T-helper 9 cell (primary cell): ENCODE results near the gene ACOX3.

Source experiments
- DNase-seq: peaks from one replicate; pipeline ENCODE4 v3.0.0-alpha.2; 2020

ACOX3 gene

DNA sequence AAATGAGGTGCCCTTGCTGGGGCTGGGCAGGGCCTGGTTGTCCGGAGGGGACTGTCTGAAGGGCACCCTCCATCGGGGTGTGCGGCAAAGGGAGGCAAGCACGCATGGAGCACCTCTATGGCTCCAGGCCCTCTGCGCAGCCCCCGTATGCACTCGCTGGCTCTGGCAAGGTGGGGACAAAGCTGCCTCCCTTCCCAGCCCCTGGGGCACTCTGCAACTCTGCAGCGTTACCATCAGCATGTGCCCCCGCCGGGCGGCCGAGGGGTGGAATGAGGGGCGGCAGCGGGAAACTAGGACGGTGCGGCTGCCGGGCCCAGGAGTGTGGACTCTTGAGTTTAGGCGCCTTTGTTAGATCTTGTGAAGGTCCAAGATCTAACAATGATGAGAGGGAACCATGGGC lies 26.5 kb upstream of the ACOX3 start:
- no peak for DNase-seq

DNA sequence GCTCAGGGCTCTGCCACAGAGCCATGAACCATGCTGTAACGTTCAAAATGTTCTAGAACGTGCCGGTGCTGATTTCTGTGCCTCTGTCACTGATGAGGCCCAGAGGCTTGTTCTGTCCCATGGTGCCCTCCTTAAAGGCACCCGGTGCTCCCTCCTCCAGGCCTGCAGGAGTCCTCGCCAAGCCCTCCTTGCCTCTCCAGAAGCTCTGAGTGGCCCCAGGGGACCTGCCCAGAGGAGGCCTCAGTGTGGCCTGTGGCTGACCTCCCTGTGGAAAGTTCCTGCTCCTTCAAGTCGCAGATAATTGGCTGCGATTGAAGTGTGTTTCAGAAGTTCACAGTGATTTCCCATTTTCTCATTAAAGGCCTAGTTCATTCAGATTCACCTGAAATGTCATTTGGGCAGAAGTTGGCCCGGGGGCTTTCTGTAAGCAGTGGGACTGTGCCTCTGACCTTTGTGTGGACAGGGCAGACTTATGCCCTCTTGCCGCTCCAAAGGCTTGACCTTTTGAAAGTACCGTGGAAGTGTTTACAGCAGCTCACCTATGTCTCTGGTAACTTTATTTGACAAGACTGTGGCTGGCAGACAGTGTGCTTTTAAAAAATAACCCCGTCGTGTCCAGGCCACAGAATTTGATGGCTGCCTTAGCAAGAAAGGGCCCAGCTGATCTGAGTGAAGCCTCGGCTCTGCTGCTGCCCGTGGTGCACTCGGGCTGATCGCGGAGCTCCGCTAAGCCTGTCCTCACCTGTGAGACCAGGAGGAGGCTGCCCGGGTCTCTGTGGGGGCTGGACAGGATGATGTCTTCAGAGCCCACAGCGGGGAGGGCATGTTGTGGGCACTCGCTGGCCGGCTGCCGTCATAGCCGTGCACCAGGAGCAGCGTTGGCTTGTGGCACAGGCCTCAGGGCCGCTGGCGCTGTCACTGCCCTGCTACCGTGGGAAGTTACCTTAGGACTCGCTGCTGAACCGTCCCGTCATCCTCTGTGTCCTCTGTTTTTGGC lies 25.4 kb upstream of the ACOX3 start:
- DNase-seq, result no peak

DNA sequence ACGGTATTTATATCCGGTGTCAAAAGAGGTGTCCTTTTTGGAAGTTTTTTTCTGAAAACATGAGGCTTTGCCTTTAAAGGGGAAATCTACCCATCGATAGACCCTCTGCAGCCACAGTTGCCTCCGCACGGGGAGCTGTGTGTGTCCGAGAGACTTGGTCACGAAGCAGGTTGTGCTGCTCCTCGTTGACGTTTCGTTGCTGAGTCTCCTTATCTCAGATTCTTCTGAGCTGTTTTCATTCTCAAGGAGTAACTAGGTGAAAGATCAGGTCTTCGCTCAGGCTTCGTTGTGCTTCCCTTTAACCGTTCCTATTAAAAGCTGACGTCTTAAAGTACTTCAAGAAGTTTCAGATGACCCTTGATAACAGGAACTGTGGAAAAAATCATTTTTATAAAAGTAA lies 23.9 kb upstream of the ACOX3 start:
- no peak for DNase-seq

DNA sequence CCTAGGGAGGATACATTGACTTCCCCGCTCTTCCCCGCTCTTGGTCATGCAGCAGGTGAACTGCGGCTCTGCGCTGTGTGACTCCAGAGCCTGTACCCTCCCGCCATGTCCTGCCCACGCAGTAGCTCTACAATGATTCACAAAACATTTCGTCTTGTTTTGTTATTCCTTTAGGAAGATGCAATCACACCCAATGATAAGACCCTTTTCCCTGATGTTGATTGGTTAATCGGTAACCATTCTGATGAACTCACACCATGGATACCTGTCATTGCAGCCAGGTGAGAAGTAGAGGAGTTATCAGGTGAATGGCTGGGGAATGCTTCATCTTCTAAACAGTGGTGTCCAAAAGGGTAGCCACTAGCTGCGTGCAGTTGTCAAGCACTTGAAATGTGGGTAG lies 23.3 kb upstream of the ACOX3 start:
- DNase-seq, result no peak

DNA sequence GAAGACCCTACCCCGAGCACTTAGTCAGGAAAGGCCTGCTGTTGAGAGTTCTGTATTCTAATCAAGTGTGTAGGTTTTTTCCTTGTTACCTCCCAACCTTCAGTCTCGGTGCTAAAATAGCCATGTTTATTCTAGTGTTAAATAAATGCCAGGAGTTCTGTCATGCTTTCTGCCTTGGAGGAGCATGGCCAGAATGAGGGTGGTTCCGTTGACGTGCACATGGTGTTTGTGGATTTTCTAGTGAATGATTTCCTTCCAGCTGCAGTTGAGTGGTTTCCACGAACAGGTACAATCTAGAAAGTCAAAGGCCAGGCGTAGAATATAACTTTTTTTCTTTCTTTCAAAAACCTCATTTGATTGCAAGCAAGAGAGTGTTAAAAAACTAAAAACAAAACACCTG lies 21.1 kb upstream of the ACOX3 start:
- no peak for DNase-seq

DNA sequence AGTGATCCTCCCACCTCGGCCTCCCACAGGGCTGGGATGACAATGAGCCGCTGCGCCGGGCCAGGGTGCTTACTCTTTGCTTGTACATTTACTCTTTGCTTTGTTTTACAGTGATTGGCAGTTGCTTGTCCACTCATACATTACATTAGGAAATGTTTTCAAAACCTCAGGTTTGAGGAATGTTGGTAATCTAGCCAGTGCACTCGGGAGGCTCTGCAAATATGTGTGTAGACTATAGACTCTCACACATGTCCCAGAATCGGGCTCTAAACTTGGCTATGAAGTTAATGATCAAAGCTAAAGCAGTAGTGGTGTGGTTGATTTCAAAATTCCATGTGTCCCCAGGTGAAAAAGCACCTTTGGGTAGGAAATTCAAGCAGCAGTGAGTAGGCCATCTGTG lies 20.6 kb upstream of the ACOX3 start:
- DNase-seq, result no peak

DNA sequence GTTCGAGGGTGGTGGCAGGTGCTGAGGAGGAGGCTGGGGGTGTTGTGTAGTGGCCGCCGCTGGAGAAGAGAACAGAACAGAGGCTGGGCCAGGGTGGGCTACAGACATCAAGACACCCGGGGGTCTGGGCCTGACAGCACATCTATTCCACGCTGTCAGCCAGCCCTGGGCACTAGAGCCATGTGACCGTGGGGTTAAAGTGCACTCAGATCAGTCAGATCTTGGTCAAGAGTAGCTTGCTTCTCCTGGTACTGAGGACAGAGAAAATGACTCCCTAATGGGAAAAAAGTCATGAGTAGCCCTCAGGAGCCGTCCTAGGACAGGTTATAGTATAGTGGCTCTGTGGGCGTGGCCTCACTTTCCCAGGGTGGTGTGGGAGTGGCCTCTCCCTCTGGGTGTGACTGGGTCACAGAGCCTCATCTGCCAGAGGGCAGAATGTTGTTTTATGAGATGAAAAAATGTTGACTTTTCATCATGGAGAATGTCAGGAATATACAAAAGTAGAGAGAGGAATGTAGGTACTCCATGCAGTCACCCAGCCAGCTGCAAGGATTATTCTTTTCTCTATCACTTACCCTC lies 19.4 kb upstream of the ACOX3 start:
- DNase-seq, result no peak

DNA sequence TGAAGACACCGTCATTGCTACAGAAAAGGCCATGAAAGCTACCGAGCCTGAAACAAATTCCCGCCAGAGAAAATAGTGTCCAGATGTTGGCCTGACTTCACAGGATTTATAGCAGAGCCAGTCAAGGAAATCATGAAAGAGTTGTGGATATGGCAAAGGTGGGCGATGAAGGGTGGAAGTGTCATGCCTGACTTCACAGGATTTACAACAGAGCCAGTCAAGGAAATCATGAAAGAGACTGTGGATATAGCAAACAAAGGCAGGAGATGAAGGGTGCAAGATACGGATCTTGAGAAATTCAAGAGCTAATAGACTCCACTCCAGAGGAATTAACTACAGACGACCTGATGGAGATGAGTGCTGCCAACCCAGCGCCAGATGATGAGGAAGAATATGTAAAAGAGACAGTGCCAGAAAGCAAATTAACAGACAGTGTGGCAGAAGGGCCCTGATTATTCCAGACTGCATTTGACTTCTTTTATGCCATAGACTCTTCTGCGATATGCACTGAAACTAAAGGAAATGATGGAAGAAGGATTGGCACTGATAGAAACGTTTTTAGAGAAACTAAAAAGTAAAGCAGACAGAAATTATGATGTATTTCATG lies 17.2 kb upstream of the ACOX3 start:
- no peak for DNase-seq

DNA sequence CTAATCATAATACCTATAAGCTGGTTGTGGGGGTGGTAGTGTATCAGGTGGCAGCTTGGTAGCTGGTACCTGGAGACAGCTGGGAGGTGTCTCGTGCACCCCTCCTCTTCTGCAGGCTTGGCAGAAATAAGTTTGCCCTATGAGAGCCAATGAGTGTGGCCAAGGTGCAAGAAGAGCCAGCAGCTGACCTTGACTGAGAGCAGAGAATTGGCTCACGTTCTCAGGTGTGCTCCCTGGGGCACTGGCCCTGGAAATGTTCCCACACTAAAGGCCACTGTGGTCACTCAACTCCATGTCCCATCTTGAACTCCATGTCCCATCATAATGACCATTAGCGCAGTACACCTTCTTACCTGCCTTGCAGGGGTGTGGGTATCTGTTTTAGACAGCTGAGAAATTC lies 13.4 kb upstream of the ACOX3 start:
- no peak for DNase-seq

DNA sequence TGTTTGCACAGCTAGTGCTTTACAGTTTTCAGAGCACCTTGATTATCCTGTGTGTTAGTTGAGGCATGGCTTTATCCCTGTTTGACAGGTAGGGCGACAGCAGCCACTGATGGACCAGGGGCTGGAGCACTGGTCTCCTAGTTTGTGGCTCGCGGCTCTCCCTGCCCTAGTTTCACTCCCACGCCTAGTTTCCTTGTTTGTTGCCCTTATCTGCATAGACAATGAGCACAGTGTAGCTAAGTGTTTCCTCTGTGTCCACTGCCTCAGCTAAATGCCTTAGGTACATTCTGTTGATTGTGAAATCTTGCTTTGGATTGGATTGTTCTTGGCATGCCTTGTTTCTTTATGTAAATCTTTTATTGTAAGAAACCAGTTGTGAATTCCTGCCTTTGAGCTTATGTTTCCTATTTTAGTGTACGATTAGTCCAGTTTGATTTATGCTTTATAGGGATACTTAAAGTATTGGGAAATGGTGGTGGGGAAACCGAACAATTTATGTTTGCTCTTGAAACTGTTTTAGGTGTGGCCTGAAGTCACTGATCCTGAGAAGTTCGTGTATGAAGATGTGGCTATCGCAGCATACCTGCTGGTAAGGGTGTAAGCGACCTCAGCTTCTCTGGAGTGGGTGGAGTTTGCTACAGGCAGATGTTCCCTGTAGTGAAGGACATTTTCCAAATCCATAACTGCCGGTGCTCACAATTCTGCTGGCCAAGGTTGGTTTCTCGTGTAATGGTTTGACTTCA lies 11.1 kb upstream of the ACOX3 start:
- DNase-seq, result no peak

DNA sequence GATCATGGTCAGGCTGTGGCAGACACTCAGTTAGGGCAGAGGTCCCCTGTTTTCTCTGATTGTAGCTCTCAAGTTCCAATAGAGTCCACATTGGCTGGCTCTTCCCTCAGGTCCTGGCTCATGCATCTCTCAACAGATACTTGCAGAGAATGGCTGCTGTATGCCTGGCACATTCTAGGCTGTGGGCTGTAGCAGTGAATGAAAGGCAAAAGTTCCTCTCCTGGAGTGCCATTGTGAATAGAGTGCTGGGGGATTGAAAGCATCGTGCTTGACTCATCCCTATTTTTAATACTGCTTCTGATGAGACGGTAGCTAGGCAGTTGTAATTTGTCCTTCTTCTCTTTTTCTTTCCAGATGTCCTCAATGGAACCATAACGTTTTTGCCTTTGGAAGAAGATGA lies 5.6 kb upstream of the ACOX3 start:
- DNase-seq, result no peak

DNA sequence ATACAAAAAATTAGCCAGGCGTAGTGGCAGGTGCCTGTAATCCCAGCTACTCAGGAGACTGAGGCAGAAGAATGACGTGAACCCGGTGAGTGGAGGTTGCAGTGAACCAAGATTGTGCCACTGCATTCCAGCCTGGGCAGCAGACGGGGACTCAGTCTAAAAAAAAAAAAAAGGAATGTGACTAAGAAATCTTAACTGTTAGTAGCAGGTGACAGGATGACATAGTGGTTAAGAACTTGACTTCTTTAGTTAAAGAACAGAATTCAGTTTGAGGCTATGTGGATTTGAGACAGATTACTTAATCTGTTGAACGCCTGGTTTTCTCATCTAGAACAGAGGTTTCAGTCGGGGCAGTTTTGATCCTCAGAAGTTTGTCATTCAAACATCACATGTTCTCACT lies 3.3 kb upstream of the ACOX3 start:
- DNase-seq, result no peak

DNA sequence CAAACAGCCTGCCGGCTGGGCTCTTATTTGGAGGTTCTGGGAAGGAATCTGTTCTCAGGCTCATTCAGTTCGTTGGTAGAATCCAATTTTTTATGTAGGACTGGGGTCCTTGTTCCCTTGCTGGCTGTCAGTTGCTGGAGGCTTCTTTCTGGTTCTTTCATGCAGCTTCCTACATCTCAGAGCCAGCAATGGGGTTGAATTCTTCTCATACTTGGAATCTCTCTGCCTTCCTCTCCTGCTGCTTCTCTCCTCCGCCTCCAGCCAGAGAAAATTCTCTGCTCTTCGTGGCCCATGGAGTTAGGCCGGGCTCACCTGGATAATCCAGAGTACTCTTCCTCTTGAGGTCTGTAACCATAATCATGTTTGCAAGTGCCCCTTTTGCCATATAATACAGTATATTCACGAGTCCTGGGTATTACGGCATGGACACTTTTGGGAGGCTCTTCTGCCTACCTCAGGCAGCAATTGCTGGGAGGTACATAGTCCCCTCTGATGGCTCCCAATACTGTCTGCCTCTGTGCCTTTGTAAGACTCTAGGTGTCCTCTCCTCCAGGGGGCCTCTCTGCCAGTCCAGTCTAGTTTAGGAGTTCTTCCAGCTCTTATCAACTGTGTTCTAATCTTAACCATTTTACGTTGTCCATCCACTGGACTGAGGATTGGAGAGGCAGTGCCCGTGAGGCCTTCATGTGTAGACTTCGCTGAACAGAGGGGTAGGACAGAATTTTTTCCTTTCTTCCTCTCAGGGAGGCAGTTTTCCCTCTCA lies 2.3 kb upstream of the ACOX3 start:
- DNase-seq, result no peak

DNA sequence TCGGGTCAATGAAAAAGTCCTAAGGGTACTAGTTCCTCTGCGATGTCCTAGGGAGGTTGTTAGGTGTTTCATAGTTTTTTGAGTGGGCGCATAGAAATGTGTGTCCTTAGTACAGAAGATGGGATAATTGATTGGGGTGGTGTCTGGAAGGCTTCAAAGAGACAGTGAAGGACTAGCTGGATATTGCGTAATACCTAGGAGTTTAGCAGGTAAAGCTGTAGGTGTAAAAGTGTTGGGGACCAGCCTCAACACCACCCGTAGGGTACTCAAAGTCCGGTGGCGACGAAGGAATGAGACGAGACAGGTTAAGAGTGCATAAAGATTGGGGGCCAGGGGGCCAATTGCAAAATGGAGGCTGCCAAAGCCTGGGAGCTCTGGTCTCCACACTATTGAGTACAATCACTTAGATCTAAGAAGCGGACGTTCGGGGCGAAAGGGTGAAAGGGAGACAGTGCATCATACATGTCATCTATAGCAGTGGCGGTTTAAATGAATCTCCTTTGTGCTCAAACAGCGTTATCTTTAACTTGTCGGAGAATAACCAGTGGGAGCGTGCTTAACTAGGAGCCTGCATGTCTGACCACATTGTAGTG lies 1.1 kb upstream of the ACOX3 start:
- DNase-seq, result no peak

DNA sequence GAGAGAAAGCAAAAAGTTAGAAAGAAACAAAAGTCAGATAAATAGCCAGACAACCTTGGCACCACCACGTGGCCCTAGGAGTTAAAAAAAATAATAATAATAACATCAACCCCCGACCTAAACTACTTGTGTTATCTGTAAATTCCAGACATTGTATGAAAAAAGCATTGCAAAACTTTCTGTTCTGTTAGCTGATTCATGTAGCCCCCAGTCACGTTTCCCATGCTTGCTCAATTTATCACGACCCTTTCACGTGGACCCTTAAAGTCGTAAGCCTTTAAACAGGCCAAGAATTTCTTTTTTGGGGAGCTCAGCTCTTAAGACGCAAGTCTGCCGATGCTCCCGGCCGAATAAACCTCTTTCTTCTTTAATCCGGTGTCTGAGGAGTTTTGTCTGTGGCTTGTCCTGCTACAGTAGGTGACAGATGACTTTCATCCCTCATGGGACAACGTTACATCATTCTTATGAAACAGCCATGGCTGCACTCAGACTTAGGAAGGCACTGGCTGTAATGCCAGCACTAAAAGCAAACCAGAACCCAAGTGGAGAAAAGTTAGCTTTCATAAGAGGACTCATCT lies 520 bp downstream of the ACOX3 start:
- no peak for DNase-seq

DNA sequence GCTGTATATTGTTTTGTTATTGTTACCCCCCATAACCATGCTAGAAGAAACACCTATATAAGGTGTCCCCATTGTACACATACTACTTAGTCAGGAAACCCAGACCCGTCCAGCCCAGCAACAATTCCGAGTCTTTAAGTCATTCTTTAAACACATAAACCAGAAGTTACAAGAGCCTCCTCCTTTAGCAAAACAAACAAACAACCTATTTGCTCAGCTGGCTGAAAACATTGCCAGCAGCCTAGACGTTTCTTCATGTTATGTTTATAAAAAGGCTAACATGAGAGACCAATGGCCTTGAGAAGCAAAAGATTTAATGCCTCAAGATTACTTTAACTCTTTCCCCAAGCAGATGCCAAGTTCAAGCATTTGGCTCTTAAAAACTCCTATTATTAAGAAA lies 1.4 kb downstream of the ACOX3 start:
- no peak for DNase-seq

DNA sequence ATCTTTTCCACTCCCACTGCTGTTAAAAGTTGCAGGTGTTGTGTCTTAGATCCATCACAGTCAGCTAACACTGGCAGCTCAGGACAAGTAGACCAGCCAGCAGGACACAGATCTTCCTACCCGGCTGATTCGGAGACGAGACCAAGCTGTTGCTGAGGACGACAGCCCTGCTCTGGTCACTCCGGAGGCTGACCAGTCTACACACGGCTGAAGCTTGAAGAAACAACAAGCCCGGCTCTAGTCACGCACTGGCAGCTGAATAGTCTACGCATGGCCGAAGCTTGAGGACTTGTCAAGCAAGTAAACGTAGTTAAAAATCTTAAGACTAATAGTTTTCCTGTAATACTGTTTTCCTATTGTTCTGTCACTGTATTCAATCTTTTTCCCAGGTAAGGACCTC lies 1.8 kb downstream of the ACOX3 start:
- DNase-seq, result no peak

DNA sequence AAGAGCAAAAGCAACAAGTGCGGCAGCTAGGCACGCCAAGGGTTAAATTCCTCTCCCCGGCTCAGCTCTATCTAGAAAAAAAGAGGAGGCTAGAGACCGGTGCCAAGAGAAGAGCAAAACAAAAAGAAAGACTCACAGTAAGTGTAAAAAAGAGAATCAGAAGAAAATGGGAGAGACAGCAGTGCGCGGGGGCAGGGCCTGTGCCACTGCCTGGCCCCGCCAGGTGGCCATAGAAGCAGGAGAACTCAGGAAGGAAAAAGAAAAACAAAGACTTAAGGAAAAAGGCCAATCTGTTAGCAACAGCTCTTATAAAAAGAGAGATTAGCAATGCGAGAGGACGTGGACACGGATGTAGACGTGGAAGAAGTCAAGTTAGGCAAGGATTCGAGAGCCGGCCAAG lies 3.2 kb downstream of the ACOX3 start:
- no peak for DNase-seq

DNA sequence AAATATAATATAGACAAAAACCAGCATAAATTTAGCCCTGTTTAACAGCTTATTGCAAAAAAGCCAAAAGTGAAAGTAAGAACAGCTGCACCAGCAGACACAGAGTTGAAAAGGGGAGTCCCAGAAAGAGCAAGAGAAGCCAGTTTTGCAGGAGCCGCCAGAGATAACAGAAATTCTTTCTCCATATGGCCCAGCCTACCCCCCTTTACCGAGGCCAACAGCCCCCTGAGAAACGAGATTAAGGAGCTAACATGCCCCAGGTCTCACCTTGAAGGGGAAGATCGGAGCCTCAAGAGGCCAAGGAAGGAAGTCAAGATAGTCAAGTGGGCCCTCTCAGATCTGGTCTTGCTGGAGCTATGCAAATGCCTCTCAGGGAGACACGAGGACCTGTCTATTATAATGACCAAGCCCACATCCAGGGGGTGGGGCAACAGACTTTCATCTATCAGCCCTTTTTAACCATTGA lies 4.8 kb downstream of the ACOX3 start:
- no peak for DNase-seq

DNA sequence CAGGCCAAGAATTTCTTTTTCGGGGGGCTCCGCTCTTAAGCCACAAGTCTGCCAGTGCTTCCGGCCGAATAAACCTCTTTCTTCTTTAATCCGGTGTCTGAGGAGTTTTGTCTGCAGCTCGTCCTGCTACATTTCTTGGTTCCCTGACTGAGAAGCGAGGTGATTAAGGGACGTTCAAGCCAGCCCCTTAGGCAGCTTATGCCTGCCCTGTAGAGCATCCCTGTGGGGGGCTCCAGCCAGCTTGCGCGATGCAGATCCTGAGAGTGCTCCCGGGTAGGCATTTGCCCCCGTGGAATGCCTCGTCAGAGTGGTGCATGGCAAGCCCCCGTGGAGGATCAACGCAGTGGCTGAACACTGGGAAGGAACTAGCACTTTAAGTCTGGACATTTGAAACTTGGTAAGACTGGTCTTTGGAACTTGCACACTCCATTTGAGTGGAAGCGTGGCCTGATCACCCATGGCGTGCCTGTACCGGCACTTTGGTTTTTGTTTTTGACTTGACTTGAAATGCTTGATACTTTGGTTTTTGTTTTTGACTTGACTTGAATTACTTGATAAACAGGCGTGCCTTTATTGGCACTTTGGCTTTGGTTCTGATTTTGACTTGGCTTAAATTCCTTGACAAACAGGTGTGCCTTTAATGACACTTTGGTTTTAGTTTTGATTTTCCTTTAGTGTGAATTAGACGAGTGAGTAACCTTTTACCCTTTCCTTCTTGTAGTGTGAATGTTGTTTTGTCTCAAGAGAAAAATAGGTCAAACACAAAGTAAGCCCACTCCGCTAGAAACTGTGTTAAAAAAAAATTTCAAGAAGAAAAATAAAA lies 6.1 kb downstream of the ACOX3 start:
- DNase-seq, result no peak

DNA sequence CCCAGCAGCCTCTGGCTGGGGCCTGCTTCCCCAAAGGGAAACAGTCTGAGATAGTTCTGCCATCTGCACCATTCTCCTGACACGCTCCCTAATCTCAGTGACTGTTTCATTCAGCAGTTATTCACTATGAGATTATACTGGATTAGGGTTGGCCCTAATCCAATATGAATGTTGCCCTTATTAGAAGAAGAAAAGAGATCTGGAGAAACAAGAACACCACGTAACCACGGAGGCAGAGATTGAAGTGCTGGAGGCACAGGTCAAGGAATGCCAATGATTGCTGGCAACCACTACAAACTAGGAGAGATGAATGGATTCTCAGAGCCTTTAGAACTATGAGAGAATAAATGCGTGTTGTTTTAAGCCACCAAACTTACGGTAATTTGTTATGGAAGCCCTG lies 7.4 kb downstream of the ACOX3 start:
- no peak for DNase-seq
